Suppressor macrophage treated with lipopolysaccharide for 4 hours (primary cell): ENCODE measurements around the gene THBS2.
A peak's percentile ranks its signal among the peaks of the same experiment; 100 is the strongest.

Experiments used
- DNase-seq: peaks from one replicate; pipeline ENCODE4 v3.0.0-alpha.2; 2020

Gene THBS2

GRCh38 chr6:169229615-169230321 lies 23.9 kb downstream of the THBS2 start:
- no peak for DNase-seq

- DNase-seq, result no peak
Measured at GRCh38 chr6:169227116-169227515, 26.5 kb downstream of the THBS2 start.

DNA sequence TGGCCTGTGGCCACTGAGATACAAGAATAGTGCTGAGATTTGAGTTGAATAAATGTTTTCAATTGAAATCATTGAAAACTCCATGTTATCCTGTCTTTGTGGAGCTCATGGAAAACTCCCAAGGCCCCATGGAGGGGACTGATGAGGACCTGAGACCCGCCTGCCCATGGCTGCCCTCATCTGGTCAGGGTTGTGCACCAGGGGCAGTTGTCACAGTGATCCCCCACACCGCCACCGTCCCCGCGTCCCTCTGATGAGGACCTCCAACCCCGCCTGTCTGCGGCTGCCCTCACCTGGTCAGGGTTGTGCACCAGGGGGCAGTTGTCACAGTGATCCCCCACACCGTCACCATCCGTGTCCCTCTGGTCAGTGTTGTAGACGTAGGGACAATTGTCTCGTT lies 27.8 kb downstream of the THBS2 start:
- DNase-seq, result no peak

GRCh38 chr6:169225131-169225576 lies 28.5 kb downstream of the THBS2 start:
- no peak for DNase-seq

GRCh38 chr6:169224716-169225115 lies 28.9 kb downstream of the THBS2 start:
- no peak for DNase-seq

GRCh38 chr6:169224185-169224695 lies 29.4 kb downstream of the THBS2 start:
- no peak for DNase-seq

GRCh38 chr6:169223006-169223405 lies 30.6 kb downstream of the THBS2 start:
- no peak for DNase-seq

- DNase-seq, result no peak
Measured at GRCh38 chr6:169222126-169222525, 31.5 kb downstream of the THBS2 start.

DNA sequence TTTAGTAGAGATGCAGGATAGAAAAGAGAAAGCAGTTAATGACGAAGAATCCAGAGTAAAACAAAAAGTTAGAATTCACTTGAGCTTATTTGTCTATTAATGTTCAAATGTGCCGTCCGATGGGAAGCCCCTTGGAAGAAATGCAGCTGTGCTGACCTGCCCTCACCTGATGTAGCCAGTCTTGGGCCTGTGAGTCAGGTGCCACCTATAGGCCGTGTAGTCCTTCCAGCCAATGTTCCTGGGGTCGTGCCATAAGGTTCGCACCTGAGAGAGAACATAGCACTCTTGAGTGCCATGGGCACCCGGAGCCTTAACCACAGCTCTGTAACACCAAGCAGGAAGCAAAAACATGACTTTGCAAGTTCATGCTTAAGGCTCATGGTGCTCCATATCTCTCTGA lies 32.4 kb downstream of the THBS2 start:
- DNase-seq, result no peak

- no peak for DNase-seq
Measured at GRCh38 chr6:169220068-169220964, 33.3 kb downstream of the THBS2 start.

- DNase-seq, result no peak
Measured at GRCh38 chr6:169217972-169218371, 35.7 kb downstream of the THBS2 start.

DNA sequence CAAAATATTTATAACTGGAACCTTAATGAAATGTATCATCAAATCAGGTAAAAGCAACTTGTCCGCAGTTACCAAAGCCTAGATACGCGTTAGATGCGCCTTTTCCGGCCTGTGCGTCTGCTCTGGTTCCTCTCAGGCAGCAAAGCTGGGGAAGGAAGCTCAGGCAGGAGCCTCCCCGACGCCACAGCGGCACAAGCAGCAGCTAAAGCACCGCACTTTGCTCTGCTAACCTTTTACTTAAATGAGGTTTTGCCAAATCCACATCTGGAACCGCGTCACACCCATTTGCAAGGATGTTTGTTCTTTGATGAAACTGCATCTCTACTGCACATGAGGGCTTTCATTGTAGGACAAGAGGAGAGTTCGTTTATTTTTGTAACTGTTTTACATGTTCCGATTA lies 36.8 kb downstream of the THBS2 start:
- no peak for DNase-seq

DNA sequence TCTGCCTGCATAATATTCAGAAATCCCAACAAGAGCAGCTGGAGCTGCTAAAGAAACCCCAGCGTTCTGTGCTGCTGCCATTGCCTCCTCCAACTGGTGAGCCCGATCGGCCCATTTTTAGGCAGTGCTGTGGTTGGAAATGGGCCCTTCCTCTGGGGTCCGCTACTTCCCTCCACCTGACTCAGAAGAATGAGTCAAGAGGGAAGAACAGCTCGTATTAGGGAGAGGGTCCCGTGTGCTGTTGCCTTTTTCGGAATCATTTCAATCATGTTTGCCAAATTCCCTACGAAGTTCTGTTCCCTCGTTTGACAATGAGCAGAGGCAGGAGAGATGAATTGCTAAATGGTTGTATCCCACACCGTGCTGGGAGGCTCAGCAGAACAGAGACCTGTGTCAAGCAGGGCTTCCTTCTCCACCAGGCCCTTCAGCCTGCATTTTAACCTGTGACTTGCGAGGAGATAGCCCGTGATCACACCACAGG lies 38.4 kb downstream of the THBS2 start:
- no peak for DNase-seq

DNA sequence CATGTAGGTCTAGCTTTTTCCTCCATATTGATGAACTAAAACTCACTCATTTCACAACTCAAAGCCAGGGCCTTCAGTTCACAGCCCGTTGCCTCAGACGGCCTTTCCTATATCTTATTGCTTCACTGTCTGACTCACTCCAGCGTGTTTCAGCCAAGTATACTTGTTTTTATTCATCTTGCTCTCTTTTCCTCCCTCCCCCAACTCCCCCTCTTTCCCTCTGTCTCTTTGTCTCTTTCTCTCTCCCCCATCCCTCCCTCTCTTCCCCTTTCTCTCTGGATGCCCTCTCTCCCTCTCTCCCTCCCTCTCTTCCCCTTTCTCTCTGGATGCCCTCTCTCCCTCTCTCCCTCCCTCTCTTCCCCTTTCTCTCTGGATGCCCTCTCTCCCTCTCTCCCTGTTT lies 38.9 kb downstream of the THBS2 start:
- DNase-seq, result peak; percentile 85

DNA sequence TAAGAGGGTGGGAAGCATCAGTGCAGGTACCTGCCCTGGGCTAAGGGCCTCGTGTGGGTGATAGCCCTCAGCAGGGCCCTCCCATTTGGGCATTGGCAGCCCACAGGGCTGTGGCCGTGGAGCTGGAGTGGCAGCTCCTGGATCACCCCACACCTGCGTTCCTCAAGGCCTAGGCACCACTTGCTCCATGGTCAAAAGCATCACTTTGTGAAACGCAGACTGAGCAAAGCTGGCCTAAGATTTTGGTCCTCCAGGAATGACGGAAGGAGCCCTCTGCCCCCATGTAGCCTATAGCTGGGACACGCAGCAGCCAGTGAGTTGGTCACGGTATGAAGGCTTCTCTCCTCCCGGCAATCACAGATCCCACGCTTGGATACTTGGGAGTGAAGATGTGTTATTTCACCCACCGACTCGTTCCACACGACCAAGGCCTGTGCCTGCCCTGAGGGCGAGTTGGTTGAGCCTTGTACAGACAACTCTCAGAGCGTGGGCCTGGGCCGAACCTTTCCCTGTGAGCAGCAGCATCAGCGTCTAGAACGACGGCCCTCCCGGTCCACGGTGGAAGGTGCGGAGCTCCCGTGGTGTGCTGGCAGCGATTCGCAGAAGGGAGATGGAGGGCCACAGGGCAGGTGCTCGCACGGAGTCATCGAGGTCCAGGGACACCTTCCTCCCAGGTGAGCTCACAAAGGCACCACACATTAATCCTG lies 39.7 kb downstream of the THBS2 start:
- no peak for DNase-seq

DNA sequence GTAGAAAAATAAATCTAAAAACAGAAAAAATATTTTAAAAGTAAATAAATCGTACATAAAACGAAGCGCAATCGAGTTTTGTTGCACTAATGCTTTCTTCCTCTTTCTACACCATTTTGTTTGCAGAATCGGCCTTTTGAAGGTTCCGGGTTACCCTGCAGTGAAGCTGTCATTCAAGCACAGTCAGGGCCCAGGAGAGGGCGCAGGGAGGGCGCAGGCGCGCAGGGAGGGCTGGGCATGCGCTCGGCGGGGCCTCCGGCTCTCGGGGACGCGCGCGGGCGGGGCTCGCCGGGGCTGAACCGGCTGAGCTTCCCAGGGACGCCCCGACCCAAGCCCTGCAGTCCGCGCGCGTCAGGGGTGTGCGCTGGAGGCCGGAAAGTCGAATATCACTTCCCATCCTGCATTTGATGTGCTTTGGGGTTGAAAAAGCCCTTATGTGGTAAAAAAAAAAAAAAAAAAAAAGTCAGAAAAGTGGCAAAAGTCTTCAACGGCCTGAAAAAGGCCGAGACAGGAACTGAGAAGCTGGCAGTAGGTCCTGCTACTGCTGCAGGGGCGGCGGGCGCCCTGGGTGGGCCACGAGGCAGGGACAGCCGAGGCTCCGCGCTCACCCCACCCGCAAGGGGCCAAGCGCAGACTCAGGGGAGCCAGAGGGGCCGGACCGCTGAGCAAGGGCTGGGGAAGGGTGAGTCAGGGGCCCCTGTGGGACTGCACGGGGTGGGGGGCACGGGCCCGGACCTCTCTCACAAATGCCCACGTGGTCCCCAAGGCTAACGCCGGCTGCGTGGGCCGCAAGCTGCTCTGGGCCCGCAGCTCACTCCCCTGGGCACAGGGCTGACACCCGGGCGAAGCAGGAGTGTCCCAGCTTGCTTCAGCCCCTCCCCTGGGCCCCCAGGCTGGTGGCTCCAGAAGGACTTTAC lies 40.5 kb downstream of the THBS2 start:
- DNase-seq, result peak; percentile 93

DNA sequence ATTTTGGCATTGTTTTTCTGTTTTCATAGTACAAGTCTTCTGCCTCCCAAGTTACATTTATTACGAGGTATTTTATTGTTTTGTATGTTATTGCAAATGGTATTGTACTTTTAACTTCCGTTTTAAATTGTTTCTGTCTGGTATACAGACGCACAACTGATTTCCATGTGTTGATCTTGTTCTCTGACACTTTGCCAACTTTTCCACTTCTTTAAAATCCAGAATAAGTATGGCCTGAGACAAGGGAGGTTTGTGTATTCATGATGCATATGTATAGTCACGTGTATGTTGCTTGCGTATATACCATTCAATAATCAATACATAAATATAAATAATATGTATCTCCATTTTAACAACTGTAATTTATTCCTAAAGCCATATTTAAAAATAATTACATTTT lies 41.2 kb downstream of the THBS2 start:
- peak; percentile 9 for DNase-seq

- no peak for DNase-seq
Measured at GRCh38 chr6:169211881-169212280, 41.8 kb downstream of the THBS2 start.

GRCh38 chr6:169210611-169211010 lies 43.0 kb downstream of the THBS2 start:
- no peak for DNase-seq

DNA sequence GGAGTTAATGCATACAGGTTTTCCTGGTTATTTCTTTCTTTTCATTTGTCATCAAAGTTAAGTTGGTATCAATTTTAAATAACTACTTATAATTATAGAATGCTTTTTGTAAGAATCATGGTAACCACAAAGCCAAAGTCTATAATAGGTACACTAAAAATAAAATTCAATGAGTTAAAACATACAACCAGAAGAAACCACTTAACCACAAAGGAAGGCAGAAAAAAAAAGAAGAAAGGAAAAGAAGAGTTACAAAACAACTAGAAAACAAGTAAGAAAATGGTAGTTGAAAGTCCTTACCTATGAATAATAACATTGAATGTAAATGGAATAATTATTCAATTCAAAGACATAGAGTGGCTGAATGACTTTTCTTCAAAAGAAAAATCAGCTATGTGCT lies 45.6 kb downstream of the THBS2 start:
- DNase-seq, result no peak

DNA sequence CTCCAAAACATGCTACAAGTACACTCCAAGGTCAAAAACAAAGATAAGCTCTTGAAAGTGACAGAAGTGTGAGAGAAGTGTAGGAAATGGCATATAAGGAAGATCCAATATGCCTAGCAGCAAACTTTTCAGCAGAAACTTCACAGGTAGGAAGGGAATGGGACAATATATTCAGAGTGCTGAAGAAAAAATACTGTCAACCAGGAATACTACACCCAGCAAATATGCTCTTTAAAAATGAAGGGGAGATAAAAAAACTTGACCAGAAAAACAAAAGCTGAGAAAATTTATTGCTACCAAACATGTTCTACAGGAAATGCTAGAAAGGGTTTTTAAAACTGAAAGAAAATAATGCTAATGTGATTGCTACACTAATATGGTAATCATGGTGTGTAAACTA lies 46.2 kb downstream of the THBS2 start:
- no peak for DNase-seq
